Spleen (tissue), 11 donors: ENCODE data around the gene RBM17. TPM values are rescaled to one million over a fixed set of nuclear protein-coding genes. Genes with fewer than 3 reads are reported as not detected.

Experiments
- DNase-seq: peaks from one replicate; pipeline ENCODE4 v3.0.0-alpha.2; 2020
- H3K27ac ChIP-seq, 8 donors: fragments of 200-600 bp; sonication (generic) in 7 of 8; 1 replicate in 4 of 8; 2 replicates in 4 of 8; pipeline versions ENCODE4 v1.5.0 to v1.8.0; 2016 to 2021; ENCODE audit warnings: inconsistent platforms in 4 of 8, mild to moderate bottlenecking in 4 of 8, moderate library complexity in 1 of 8
- H3K27me3 ChIP-seq, 7 donors: fragments of 200-600 bp; sonication (generic) in 6 of 7; replicated peaks in 1 of 7; 1 replicate in 4 of 7; 2 replicates in 3 of 7; pipeline versions ENCODE4 v1.5.0 to v1.8.0; 2016 to 2021; ENCODE audit warnings: inconsistent platforms in 3 of 7, mild to moderate bottlenecking in 1 of 7
- H3K36me3 ChIP-seq, 6 donors: fragments of 200-600 bp; sonication (generic) in 5 of 6; 1 replicate in 4 of 6; 2 replicates in 2 of 6; pipeline versions ENCODE4 v1.5.0 to v1.8.0; 2016 to 2021; ENCODE audit warnings: inconsistent platforms in 2 of 6
- H3K4me1 ChIP-seq, 6 donors: fragments of 200-600 bp; sonication (generic) in 5 of 6; 1 replicate in 3 of 6; 2 replicates in 3 of 6; pipeline versions ENCODE4 v1.5.0 to v1.8.0; 2016 to 2021; ENCODE audit warnings: inconsistent platforms in 3 of 6
- H3K4me3 ChIP-seq, 8 donors: fragments of 200-600 bp; sonication (generic) in 7 of 8; 1 replicate in 4 of 8; 2 replicates in 4 of 8; pipeline versions ENCODE4 v1.5.0 to v1.8.0; 2016 to 2021; ENCODE audit warnings: inconsistent platforms in 4 of 8, mild to moderate bottlenecking in 4 of 8, moderate library complexity in 2 of 8
- H3K9me3 ChIP-seq, 8 donors: fragments of 200-600 bp; sonication (generic) in 7 of 8; 1 replicate in 4 of 8; 2 replicates in 4 of 8; pipeline versions ENCODE4 v1.5.0 to v1.8.0; 2016 to 2021; ENCODE audit warnings: inconsistent platforms in 4 of 8
- CTCF ChIP-seq, 11 experiments: fragments of 200-600 bp in 7 of 11; fragments of 450-650 bp in 4 of 11; sonication (generic) in 4 of 11; IDR thresholded peaks in 8 of 11; conservative IDR thresholded peaks in 3 of 11; 1 replicate in 7 of 11; 2 replicates in 4 of 11; pipeline versions ENCODE4 v1.4.0 to v1.8.0; 2016 to 2021; ENCODE audit warnings: antibody characterized with exemption in 11 of 11, inconsistent platforms in 4 of 11, mild to moderate bottlenecking in 1 of 11
- POLR2A ChIP-seq, 3 donors: fragments of 450-650 bp; IDR thresholded peaks; one replicate each; pipeline ENCODE4 v1.5.1; 2017; ENCODE audit warnings: antibody characterized with exemption in 3 of 3, mild to moderate bottlenecking in 1 of 3
- POLR2AphosphoS5 ChIP-seq, 3 donors: sonication (generic); formaldehyde crosslinking; IDR thresholded peaks; one replicate each; pipeline ENCODE4 v1.5.1; 2017; ENCODE audit warnings: antibody characterized with exemption in 3 of 3
- WGBS, 5 donors: extraction: QIAGEN DNeasy Blood & Tissue Kit in 3 of 5; methylation state at CpG; one replicate each; pipeline versions ENCODE4 v1.1.5 to v1.1.7; 2013 to 2018; 5-methylcytosine and 5-hydroxymethylcytosine counted together
- intact Hi-C: fragments of 100-400 bp; cut with DNase I; formaldehyde crosslinking; loops from one replicate; pipeline ENCODE4 v1.15.0; 2023; ENCODE audit warnings: low total_unique reads
- polyA plus RNA-seq, 3 donors: library from polyadenylated mRNA; stranded (reverse); fragments of 200-250 nt; gene quantifications; one replicate each; pipeline ENCODE4 v1.2.1, GENCODE V29; 2013
- total RNA-seq, 7 donors: library from RNA; depleted of rRNA in 3 of 7; stranded (reverse); fragments of >200 nt in 3 of 7; fragmentation: NEBNext Ultra II Directional in 4 of 7; extraction: Animal tissue kit (Norgen Biotek cat#: 25700) in 4 of 7; gene quantifications; one replicate each; pipeline versions ENCODE4 v1.1.0 to v1.2.1, GENCODE V29; 2016 to 2021
- donor health status: healthy with polysubstance abuse.
- donor health status: DM: no; HTN: no; CAD: no; lungs with moderate emphysema.
- donor health status: DM: no; HTN: no; CAD: no.
- donor health status: Bipolar disorder and iron deficiency.
- donor health status: healthy.
- donor health status: DM: no; HTN: no; CAD: no.
- donor health status: DM: yes; HTN: yes; CAD: no.

Gene RBM17
- total and polyA plus RNA-seq, 10 donors = 63.1 to 140 (median 111) TPM

- no peaks in the 10 kb centered on the region for H3K9me3 ChIP-seq
- H3K4me1 ChIP-seq = peaks cover 0 to 24% (median 9%) of the 10 kb centered on the region in 6 donors
- intact Hi-C loops = no loop called here
- no peak overlapping the region for H3K4me3 ChIP-seq
- no peak overlapping the region for H3K27ac ChIP-seq
- TF ChIP-seq CTCF (IDR thresholded peaks at IDR 0.05 in 8 of 11, conservative IDR thresholded peaks at IDR 0.05 in 3 of 11) (no peak), POLR2AphosphoS5 (IDR thresholded peaks at IDR 0.05) (no peak), POLR2A (IDR thresholded peaks at IDR 0.05) (no peak)
- no peaks in the 10 kb centered on the region for H3K36me3 ChIP-seq
- H3K27me3 ChIP-seq = peaks cover 0 to 5% (median 0%) of the 10 kb centered on the region in 7 donors
- 73 to 98% (median 83%) methylated on average over 4 of the region's 4 CpGs for WGBS, 5 donors
- no peak for DNase-seq
These were observed 9.8 kb upstream of the RBM17 start for GRCh38 chr10:6079044-6079443.

- Histone ChIP-seq H3K36me3 (no peaks in the 10 kb centered on the region), H3K27me3 (peaks cover 0 to 5% (median 0%) of the 10 kb centered on the region in 7 donors), H3K27ac (no peak overlapping the region), H3K4me3 (no peak overlapping the region), H3K4me1 (peaks cover 0 to 22% (median 10%) of the 10 kb centered on the region in 6 donors), H3K9me3 (no peaks in the 10 kb centered on the region)
- DNase-seq = no peak
- intact Hi-C loops = no loop called here
- no peak for TF ChIP-seq POLR2A (IDR thresholded peaks at IDR 0.05)
- 63 to 73% (median 63%) methylated on average over 4 of the region's 4 CpGs for WGBS, 5 donors
These were observed 8.3 kb upstream of the RBM17 start for GRCh38 chr10:6080417-6080973.

- Histone ChIP-seq H3K4me3 (no peak overlapping the region), H3K4me1 (peaks cover 9 to 43% (median 28%) of the 10 kb centered on the region in 6 donors), H3K9me3 (no peaks in the 10 kb centered on the region), H3K36me3 (no peaks in the 10 kb centered on the region), H3K27ac (no peak overlapping the region), H3K27me3 (peaks cover 0 to 5% (median 0%) of the 10 kb centered on the region in 7 donors)
- TF ChIP-seq POLR2AphosphoS5 (IDR thresholded peaks at IDR 0.05) (no peak), CTCF (IDR thresholded peaks at IDR 0.05 in 8 of 11, conservative IDR thresholded peaks at IDR 0.05 in 3 of 11) (no peak), POLR2A (IDR thresholded peaks at IDR 0.05) (no peak)
- no peak for DNase-seq
- 80 to 83% (median 82%) methylated on average over 9 of the region's 9 CpGs for WGBS, 5 donors
- intact Hi-C loops = no loop called here
These were observed 6.1 kb upstream of the RBM17 start for GRCh38 chr10:6082496-6083395.

GRCh38 chr10:6083523-6084475 lies 5.0 kb upstream of the RBM17 start:
- Histone ChIP-seq H3K27me3 (peaks cover 0 to 5% (median 0%) of the 10 kb centered on the region in 7 donors), H3K36me3 (no peaks in the 10 kb centered on the region), H3K4me3 (no peak overlapping the region), H3K4me1 (peaks cover 10 to 53% (median 34%) of the 10 kb centered on the region in 6 donors), H3K27ac (peak overlapping the region in 1 of 8 donors; percentile 8), H3K9me3 (no peaks in the 10 kb centered on the region)
- no peak for DNase-seq
- intact Hi-C loops = no loop called here
- TF ChIP-seq POLR2A (IDR thresholded peaks at IDR 0.05) (no peak), POLR2AphosphoS5 (IDR thresholded peaks at IDR 0.05) (no peak), CTCF (IDR thresholded peaks at IDR 0.05 in 8 of 11, conservative IDR thresholded peaks at IDR 0.05 in 3 of 11) (no peak)
- 44 to 69% (median 64%) methylated on average over 17 of the region's 17 CpGs for WGBS, 5 donors
